ENCODE results near the gene PIGQ. TPM values are rescaled to one million over a fixed set of nuclear protein-coding genes. Genes with fewer than 3 reads are reported as not detected.

Gene PIGQ
- total and polyA plus RNA-seq, 2 of the 13 experiments (the other 11 are each of a cell fraction or from before 2014, with no cell fraction given) = 7.7 to 19.7 TPM

DNA sequence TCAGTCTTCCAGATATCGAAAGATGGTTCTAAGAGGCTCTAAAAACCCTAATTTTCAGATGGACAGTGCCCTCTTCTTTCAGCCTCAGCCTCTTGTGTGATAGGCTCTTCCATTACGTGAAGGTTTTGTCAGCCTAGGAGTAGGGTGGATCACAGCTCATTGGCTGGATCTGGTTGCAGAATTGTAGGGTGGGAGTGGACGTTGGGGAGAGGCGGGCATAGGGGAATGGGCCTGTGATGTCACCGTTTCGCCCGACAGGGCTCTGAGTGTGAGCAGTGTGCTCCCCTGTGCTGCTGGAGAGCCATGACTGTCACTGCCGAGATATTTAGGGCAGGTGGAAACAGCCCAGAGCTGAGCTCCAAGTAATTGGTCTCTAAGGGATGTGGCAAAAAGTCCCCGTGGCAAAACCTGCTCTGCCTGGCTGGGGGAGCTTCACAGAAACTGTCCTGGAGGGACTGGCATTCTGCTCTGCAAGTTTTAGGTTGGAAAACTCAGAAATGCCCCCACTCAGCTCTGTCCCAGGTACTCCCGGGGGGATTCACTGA, 54.8 kb downstream of the PIGQ start:
- peaks cover 9% of the 10 kb centered on the region for H3K4me1 ChIP-seq (ENCODE audit: insufficient read depth, low read length)
- H3K79me2 ChIP-seq (ENCODE audit: insufficient read depth, low read length) = no peaks in the 10 kb centered on the region
- no peak for FAIRE-seq
- ChIA-PET CTCF (ENCODE audit: low intra/inter-chr PET ratio, low total read pairs) (no interaction called here), POLR2A (interaction anchor here (0.8 kb wide), 1 partner anchor 12 kb away, joined by 3 read pairs; the partner anchor contains the start of gene METTL26)
- no peak overlapping the region for H2AFZ ChIP-seq (ENCODE audit: low read length)
- in situ Hi-C loops (cut with HindIII; ENCODE audit: extremely low pct_ligation_motif_present, low pct_unique_long_range_greater_than_20kb) = no loop called here
- no peak for ATAC-seq
- no peak overlapping the region for H3K27ac ChIP-seq (ENCODE audit: extremely low read length, insufficient read depth, low read length)
- H4K20me1 ChIP-seq (ENCODE audit: insufficient read depth, low read length) = no peaks in the 10 kb centered on the region
- intact Hi-C loops (cut with micrococcal nuclease; ENCODE audit: unreplicated experiment) = no loop called here
- TF ChIP-seq CREB1 (IDR thresholded peaks at IDR 0.05) = 0 out of 2 replicates have a peak, but pooled peaks have one; percentile 10
- no peak for TF ChIP-seq CREB1 (CRISPR knock-in tag; IDR thresholded peaks at IDR 0.05)
- no peak for TF ChIP-seq SIX4 (CRISPR knock-in tag; IDR thresholded peaks at IDR 0.05)
- H3K9me3 ChIP-seq (ENCODE audit: low read length) = no peaks in the 10 kb centered on the region
- no peak for DNase-seq (ENCODE audit: low spot score)
- no peak overlapping the region for H3K4me2 ChIP-seq (ENCODE audit: low read depth, low read length)
- no peak overlapping the region for H3K9ac ChIP-seq (ENCODE audit: insufficient read depth, low read depth, low read length)
- H3K36me3 ChIP-seq (replicated peaks in 1 of 2; ENCODE audit: control insufficient read depth in 1 of 2, insufficient read depth in 2 of 2, low read length in 2 of 2) = peaks cover 4% of the 10 kb centered on the region in 2 experiments; a peak in 2 of 5 replicates
- 91% methylated on average over 10 of the region's 10 CpGs for WGBS (ENCODE audit: low lambda C conversion rate)
- no peaks in the 10 kb centered on the region for H3K27me3 ChIP-seq (ENCODE audit: control insufficient read depth in 1 of 2, insufficient read depth in 2 of 2, low read length in 2 of 2)
- no TSS peak for BruUV-seq (replicated peaks)
- H3K4me3 ChIP-seq (replicated peaks in 1 of 3; ENCODE audit: insufficient read depth in 1 of 3, low read depth in 2 of 3, low read length in 3 of 3) = no peak overlapping the region

DNA sequence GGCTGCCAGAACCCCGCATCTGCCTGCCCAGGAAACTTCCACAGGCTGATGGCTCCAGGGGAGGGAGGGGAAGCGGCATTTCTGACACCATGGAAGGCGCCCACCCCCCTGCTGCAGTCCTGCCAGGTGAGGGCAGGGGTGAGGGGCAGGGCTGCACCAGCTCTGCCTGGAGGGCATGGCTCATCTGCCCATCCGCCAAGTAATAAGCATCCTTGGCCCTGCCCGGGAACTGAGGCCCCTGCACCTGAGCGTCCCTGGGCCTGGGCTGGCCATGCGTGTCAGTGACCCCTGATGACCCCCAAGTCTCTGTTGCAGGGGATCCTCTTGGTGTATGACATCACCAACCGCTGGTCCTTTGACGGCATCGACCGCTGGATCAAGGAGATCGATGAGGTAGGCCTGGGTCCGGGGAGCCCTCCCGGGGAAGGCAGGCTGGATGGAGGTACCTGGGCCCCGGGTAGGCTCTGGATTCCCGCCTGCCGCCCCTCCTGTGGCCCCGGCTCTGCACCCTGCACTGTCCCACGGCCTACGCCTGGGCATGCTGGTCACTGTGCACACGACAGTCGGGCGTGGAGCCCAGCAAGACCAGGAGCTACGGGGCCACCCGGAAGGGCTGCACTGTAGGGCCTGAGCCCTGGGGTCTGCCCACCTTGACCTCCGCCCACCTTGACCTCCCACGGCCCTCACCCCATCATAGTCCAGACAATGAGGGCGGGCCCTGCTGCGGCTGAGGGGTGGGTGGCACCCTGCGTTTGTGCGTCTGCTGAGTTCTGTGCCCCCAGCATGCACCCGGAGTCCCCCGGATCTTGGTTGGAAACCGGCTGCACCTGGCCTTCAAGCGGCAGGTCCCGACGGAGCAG, 55.6 kb downstream of the PIGQ start:
- intact Hi-C loops (cut with micrococcal nuclease; ENCODE audit: unreplicated experiment) (no loop called here), in situ Hi-C loops (cut with HindIII; ENCODE audit: extremely low pct_ligation_motif_present, low pct_unique_long_range_greater_than_20kb) (no loop called here)
- ChIA-PET CTCF (ENCODE audit: low intra/inter-chr PET ratio, low total read pairs) (no interaction called here), POLR2A (interaction anchor here (0.8 kb wide), 1 partner anchor 11 kb away, joined by 3 read pairs; the partner anchor contains the start of gene METTL26)
- peaks cover 4% of the 10 kb centered on the region in 2 experiments; a peak in 2 of 5 replicates for H3K36me3 ChIP-seq (replicated peaks in 1 of 2; ENCODE audit: control insufficient read depth in 1 of 2, insufficient read depth in 2 of 2, low read length in 2 of 2)
- FAIRE-seq (no peak), ATAC-seq (no peak), DNase-seq (ENCODE audit: low spot score) (no peak)
- H3K4me1 ChIP-seq (ENCODE audit: insufficient read depth, low read length) = peaks cover 16% of the 10 kb centered on the region
- no peak overlapping the region for H3K4me3 ChIP-seq (replicated peaks in 1 of 3; ENCODE audit: insufficient read depth in 1 of 3, low read depth in 2 of 3, low read length in 3 of 3)
- no peak overlapping the region for H3K4me2 ChIP-seq (ENCODE audit: low read depth, low read length)
- no peak overlapping the region for H3K9ac ChIP-seq (ENCODE audit: insufficient read depth, low read depth, low read length)
- WGBS (ENCODE audit: low lambda C conversion rate) = 95% methylated on average over 8 of the region's 37 CpGs
- no peaks in the 10 kb centered on the region for H4K20me1 ChIP-seq (ENCODE audit: insufficient read depth, low read length)
- H2AFZ ChIP-seq (ENCODE audit: low read length) = no peak overlapping the region
- BruUV-seq (replicated peaks) = no TSS peak
- no peaks in the 10 kb centered on the region for H3K27me3 ChIP-seq (ENCODE audit: control insufficient read depth in 1 of 2, insufficient read depth in 2 of 2, low read length in 2 of 2)
- H3K79me2 ChIP-seq (ENCODE audit: insufficient read depth, low read length) = no peaks in the 10 kb centered on the region
- no peak for TF ChIP-seq RBM39 (IDR thresholded peaks at IDR 0.05; ENCODE audit: low read depth, low read length, poor library complexity, severe bottlenecking)
- TF ChIP-seq BORCS8-MEF2B (CRISPR knock-in tag; IDR thresholded peaks at IDR 0.05) = no peak
- TF ChIP-seq ATF7 (IDR thresholded peaks at IDR 0.05) = peak; percentile 52
- TF ChIP-seq ATF7 (CRISPR knock-in tag; IDR thresholded peaks at IDR 0.05) = no peak
- TF ChIP-seq HMG20B (CRISPR knock-in tag; conservative IDR thresholded peaks at IDR 0.05) = no peak
- TF ChIP-seq CREB1 (IDR thresholded peaks at IDR 0.05) = 0 out of 2 replicates have a peak, but pooled peaks have one; percentile 32
- no peak for TF ChIP-seq CREB1 (CRISPR knock-in tag; IDR thresholded peaks at IDR 0.05)
- no peak for TF ChIP-seq ZNF572 (CRISPR knock-in tag; IDR thresholded peaks at IDR 0.05)
- TF ChIP-seq, protein P1, sequence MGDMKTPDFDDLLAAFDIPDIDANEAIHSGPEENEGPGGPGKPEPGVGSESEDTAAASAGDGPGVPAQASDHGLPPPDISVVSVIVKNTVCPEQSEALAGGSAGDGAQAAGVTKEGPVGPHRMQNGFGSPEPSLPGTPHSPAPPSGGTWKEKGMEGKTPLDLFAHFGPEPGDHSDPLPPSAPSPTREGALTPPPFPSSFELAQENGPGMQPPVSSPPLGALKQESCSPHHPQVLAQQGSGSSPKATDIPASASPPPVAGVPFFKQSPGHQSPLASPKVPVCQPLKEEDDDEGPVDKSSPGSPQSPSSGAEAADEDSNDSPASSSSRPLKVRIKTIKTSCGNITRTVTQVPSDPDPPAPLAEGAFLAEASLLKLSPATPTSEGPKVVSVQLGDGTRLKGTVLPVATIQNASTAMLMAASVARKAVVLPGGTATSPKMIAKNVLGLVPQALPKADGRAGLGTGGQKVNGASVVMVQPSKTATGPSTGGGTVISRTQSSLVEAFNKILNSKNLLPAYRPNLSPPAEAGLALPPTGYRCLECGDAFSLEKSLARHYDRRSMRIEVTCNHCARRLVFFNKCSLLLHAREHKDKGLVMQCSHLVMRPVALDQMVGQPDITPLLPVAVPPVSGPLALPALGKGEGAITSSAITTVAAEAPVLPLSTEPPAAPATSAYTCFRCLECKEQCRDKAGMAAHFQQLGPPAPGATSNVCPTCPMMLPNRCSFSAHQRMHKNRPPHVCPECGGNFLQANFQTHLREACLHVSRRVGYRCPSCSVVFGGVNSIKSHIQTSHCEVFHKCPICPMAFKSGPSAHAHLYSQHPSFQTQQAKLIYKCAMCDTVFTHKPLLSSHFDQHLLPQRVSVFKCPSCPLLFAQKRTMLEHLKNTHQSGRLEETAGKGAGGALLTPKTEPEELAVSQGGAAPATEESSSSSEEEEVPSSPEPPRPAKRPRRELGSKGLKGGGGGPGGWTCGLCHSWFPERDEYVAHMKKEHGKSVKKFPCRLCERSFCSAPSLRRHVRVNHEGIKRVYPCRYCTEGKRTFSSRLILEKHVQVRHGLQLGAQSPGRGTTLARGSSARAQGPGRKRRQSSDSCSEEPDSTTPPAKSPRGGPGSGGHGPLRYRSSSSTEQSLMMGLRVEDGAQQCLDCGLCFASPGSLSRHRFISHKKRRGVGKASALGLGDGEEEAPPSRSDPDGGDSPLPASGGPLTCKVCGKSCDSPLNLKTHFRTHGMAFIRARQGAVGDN (CRISPR knock-in tag; IDR thresholded peaks at IDR 0.05) = 0 out of 2 replicates have a peak, but pooled peaks have one; percentile 9
- TF ChIP-seq AGO2 (optimal IDR thresholded peaks at IDR 0.05; ENCODE audit: low read depth, low read length) = peak; percentile 56
- H3K9me3 ChIP-seq (ENCODE audit: low read length) = no peaks in the 10 kb centered on the region
- no peak overlapping the region for H3K27ac ChIP-seq (ENCODE audit: extremely low read length, insufficient read depth, low read length)

All from HepG2 (cell line).